Measurements from ENCODE around the gene SMG6.

DNA sequence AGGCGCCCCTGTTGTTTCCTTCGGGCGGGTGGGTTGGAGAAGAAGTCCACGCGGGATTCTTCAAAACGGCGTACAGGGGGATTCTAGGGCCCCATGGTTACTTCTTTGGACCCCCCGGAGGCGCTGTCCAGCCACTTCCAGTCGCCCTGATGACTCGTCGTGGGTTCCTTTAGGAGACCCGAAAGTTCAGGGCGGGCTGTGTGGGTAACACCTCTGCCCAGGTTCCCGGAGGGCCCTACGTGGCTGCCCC is 249.4 kb downstream of the SMG6 start:
- TF ChIP-seq, protein P1, sequence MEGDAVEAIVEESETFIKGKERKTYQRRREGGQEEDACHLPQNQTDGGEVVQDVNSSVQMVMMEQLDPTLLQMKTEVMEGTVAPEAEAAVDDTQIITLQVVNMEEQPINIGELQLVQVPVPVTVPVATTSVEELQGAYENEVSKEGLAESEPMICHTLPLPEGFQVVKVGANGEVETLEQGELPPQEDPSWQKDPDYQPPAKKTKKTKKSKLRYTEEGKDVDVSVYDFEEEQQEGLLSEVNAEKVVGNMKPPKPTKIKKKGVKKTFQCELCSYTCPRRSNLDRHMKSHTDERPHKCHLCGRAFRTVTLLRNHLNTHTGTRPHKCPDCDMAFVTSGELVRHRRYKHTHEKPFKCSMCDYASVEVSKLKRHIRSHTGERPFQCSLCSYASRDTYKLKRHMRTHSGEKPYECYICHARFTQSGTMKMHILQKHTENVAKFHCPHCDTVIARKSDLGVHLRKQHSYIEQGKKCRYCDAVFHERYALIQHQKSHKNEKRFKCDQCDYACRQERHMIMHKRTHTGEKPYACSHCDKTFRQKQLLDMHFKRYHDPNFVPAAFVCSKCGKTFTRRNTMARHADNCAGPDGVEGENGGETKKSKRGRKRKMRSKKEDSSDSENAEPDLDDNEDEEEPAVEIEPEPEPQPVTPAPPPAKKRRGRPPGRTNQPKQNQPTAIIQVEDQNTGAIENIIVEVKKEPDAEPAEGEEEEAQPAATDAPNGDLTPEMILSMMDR (IDR thresholded peaks at IDR 0.05): no peak
- no peak for TF ChIP-seq POLR2A (IDR thresholded peaks at IDR 0.05)
